Activated CD8-positive, alpha-beta memory T cell treated with anti-CD3 and anti-CD28 coated beads, Interleukin-2, amount 50 U/mL, for 1 hour (primary cell): ENCODE results near the gene SELENOO.

Experiments
- DNase-seq: peaks from one replicate; pipeline ENCODE4 v3.0.0-alpha.2; 2020; ENCODE audit errors: extremely low read depth

The SELENOO gene

DNA sequence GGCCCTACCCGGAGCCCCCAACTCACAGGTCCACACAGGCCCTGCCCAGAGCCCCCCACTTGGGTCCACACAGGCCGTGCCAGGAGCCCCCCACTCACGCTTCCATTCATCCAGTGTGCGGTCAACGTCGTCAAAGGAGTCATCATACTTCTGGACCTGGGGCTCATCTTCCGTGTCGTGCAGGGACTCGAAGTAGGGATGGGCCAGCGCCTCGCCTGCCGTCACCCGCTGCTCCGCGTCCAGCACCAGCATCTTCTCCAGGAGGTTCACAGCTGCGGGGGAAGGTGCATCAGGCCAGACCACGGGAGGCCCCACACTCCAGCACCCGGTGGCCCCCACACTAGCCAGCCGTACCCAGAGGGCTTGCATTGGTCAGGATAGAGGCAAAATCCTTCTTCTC, 54.3 kb downstream of the SELENOO start:
- no peak for DNase-seq

DNA sequence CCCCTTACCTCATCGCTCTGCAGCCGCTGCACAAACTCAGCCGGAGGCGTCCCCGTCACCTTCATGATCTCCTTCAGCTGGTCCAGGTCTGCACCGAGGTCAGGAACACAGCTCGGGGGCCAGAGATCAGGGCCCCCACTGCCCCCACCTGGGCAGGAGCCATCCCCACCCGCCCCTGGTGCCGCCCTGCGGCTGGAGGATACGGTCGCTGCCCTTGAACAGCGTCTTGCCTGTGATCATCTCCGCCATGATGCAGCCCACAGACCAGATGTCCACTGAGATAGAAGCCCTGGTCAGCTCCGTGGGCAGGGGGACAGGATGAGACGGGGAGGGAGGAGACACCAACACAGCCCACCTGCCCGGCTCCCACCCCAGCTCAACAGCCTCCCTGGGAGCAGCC, 54.8 kb downstream of the SELENOO start:
- DNase-seq: no peak

DNA sequence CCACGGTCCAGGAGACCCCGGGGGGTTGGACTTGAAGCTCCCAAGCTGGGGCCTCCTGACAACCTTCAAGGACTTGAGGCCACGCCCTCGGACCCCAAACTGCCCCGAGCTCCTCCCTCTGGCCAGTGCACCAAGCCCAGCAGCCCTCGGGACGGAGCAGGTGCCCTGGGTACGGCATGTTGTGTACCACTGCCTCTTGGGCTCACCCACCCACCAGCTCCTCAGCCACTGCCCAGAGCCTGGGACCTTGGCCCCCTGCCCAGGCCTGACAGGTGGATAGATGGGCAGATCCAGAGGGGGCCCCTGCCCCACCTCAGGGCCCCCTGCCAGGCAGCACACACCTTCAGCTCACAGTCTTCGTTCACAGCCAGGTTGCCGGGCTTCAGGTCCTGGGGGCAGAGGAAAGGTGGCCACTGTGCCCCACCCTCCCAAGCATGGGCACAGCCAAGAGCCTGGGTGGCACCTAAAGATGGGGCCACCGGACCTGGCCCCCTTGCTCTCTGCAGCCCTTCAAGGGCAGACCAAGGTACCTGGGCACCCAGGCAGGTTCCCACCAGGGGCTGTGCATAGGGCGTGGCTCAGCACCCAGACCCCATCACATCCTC, 55.5 kb downstream of the SELENOO start:
- DNase-seq: no peak

DNA sequence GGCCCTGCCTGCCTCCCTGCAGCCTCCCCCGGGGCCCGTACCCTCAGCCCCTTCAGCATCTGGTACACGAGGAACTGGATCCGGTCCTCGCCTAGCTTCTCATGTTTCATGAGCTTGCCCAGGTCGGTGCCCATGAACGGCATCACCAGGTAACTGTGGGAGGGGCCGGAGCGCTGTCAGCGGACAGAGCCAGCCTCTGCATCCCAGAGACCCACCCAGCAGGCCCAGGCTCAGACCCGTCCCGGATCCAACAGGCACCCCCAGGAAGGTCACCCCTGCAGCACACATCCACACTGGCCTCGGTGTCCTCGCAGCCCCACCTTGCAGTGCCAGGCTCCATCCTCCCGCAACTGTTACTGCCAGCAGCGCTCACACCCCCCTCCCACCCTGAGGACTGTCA, 56.2 kb downstream of the SELENOO start:
- no peak for DNase-seq

DNA sequence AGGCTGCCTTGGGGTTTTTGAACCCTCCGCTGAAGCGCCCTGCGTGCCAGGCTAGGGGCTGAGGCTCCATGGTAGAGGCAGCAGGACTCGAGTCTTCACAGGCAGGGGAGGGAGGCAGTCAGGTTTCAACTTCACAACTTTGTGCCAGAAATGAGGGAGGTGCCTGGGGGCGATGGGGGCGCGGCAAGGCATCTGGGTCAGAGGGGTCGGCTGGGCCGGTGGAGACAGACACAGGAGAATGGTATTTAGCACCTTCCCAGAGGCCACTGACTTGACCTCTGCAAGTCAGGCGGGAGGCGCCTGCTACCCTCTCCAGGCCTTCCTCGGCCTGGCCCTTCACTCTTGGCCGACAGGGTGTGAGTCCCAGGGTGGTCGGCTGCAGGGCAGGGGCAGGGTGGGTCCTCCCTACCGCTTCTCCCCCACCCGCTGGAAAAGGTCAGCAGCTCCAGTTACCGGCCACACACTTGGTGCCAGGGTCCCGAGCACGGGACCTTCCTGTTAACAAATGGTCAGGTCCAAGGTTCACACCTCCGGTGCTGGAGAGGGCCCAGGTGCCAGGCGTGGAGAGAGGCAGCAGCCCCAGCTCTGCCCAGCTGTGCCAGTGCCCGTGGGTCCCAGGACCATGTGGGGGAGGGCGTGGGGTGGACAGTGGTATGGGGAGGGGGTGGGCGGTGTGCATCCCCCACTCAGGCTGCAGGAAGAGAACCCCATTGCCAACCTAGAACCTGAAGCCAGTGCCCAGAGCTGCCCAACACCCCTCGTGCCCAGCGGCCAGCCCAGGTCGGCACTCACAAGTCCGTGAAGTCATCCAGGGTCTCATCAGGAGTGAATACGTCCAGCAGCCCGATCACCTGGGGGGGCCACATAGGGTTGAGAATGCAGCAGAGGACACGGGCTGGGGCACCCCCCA, 56.9 kb downstream of the SELENOO start:
- no peak for DNase-seq

DNA sequence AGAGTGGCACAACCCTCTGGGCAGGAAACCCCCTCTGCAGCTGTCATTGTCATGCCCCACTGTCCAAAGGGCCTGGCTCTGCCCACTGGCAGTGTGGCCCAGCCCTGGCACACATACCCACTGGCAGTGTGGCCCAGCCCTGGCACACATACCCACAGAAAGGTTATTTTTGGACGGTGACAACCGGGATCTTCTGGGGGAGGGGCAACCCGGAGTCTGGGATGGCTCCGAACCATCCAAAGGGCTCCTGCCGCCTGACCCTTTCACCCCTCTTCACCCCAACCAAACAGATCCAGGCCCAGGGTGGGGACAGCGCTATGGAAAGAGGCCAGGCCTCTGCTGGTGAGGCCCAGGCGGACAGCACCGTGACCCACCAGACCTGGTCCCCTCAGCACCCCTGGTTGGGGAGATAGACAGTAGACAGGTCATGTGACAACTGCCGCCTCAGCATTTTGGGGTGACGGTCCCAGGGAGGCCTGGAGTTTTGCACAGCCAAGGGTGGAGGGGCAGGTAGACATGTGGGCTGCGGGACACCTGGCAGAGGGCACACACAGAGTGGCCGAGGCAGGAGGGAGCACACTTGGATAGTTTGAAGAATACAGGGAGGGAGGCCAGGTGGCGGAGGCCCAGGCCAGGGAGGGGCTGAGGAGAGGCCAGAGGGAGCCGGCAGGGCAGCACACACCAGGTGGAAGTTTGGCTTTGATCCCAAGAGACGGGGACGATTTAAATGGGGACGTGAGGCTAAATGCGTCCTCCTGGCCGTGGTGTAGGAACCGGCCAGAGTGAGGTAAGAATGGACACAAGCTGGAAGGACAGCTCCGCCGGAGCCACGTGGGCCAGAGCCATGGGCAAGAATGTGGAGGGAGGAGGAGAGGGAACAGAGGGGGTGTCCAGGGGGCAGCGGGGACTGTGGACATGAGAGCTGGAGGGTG, 57.8 kb downstream of the SELENOO start:
- DNase-seq: no peak

- DNase-seq: no peak
These were observed 58.5 kb downstream of the SELENOO start for GRCh38 chr22:50259302-50259701.

DNA sequence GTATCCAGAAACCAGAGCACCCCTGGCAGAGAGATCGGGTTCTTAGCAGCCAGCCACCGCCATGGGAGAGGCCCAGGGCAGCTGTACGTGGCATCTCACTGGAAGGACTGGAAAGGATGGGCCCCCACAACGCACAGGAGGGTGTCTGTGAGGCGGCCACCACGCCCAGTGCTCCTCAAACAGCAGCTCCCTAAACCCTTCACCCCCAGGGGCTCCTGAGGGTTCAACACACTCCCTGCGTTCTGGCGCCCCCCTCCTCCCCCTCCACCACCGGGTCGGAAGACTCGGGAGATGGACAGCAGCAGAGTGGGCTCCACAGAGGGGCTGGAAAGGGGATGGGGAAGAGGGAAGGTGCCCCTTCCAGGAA, 59.6 kb downstream of the SELENOO start:
- DNase-seq: no peak

- no peak for DNase-seq
These were observed 60.2 kb downstream of the SELENOO start for GRCh38 chr22:50260801-50261614.

DNA sequence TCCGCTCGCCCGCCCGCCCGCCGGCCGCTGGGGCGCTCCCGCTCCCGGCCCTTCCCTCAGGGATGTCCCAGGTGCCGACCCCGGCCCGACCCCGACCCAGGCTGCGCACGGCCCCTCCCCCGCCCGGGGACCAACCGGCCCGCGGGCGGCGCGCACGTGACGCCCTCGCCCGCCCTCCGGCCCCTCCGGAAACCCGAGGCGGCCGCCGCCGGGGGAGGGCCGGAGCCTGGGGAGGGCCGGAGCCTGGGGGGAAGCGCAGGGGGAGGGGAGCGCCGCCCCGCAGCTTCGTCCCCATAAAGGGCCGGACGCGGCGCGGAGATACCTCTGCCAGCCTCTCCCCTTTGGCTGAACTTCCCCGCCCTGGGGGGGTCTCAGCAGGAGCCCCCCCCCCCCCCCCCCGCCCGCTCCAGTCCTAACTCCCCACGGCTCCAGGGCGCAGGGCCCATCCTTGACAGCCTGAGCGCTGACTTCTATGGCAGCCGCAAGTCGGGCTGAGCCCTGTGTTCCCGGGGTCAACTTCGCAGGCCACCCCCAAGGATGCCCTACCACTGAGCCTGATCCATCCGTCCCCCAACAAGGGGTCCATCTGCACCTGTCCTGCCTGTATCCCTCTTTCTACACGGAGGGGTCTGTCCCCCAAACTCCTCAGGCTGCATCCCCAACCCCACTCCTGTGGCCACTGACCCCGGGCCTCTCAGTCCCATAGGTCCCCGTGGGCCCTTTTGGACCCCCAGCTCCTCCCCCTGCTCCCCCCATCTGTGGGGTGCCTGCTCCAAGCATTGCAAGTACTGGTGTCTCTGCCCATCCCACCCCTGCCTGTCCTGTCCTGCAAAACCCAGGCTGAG, 61.0 kb downstream of the SELENOO start, which contains the start of gene MAPK12:
TSS of gene MAPK12 (minus strand) at position 69 of the 845 bp plus-strand sequence. CDS start 174 bp downstream, outside the sequence.
- no peak for DNase-seq

GRCh38 chr22:50262460-50262911, 61.7 kb downstream of the SELENOO start:
- no peak for DNase-seq

DNA sequence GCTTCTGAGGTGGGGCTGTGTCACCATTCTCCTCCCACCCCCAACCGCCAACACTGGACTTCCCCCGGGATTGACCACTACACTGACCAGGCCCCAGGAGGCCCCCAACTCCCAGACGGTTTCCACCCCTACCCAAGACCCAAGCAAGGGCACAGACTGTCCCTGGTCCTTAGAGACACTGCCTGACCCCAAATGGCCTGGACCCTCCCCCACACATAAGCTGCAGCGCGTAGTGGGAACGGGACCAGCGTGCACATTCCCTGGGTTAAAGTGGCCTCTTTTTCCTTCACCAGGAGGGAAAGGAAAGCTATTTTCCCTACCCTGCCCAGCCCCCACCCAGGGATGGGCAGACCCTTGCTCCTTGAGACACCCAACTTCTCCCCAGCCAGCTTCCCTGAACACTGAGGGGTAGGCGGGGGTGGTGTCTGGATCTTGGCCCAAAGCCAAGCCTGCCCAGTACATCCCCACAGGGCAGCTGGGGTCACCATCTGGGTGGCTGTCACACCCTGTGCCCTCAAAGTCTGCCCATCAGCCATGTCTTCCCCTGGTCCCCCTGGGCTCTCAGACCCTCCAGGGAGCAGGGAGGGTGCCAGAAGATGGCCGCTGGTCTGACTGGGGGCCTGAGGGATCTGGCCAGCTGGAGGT, 62.3 kb downstream of the SELENOO start:
- DNase-seq: no peak

DNA sequence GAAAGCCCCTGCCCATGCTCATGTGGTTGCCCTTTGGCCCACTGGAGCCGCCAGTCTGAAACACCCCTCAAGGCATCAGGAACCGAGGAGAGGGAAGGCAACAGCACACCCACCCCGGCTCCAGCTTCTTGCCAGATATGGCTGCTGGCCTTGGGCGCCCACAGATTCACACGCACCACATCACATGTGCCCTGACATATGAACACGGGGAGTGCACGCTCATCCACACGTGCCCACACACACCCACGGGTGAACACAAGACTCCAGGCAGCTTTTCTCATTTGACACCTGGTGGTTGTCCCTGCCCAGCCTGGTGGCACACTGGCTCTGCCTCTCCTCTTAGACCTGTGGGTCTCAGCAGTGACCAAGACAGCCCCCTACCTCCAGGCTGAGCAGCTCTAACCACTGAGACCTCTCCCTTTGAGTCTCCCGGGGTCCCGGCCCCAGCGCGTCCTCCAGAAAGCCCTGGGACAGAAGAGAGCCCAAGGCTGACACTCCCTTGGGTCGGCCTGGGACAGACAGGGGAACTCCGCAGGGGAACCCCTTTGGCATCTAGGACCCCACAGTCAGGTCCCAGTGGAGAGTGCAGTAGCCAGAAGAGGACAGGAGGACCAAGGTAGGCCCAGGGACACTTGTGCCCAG, 63.4 kb downstream of the SELENOO start:
- no peak for DNase-seq

GRCh38 chr22:50264946-50265669, 64.3 kb downstream of the SELENOO start:
- no peak for DNase-seq

- no peak for DNase-seq
These were observed 66.2 kb downstream of the SELENOO start for GRCh38 chr22:50266994-50267393.
